Posterior cingulate gyrus (tissue), 11 donors: ENCODE results near the gene TNRC18.

ENCODE experiments used
- DNase-seq, 10 donors: peaks; one replicate each; pipeline versions ENCODE4 v3.0.0 to v3.0.0-alpha.2; 2020 to 2021; ENCODE audit warnings: mixed read lengths in 3 of 10
- intact Hi-C: fragments of 100-400 bp; cut with DNase I; formaldehyde crosslinking; loops from one replicate; pipeline ENCODE4 v1.15.1; 2023

The TNRC18 gene

GRCh38 chr7:5430612-5430947 is 6.9 kb upstream of the TNRC18 start:
- DNase-seq = no peak
- intact Hi-C loops = no loop called here

DNA sequence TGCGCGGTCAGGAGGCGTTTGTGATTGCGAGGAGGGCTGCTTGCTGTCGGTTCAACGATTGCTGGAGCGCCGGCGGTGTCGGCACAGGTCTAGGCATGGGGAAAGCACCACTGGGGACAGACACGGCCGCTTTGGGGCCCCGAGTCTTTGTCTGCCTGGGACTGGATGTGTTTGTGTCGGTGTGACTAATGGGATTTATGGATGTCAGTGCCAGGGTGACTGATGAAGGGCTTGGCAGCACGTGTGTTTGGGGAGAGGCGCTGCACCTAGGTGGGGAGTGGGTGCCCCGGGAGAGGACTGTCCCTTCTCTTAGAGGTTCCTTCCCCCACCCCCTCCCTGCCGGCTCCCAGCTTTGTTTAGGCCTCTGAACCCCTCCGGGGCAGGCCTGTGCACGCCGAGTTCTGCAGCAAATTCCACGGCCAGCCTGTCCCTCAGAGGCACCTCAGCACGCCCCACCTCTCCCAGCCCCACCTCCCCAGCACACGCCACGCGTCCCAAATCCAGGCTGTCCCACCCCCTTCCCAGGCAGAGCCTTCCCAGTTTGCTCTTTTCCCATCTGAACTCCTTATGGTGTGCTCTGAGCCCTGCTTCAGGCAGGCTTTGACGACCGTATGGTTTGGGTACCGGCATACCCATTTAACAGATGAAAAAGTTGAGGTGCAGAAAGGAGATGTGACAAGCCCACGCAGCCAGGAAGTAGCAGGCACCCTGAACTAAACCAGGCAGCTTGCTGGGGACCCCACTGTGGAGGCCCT is 6.4 kb upstream of the TNRC18 start:
- intact Hi-C loops = no loop called here
- DNase-seq = peak in 6 of 10 donors; percentile 30 to 93 (median 70)

DNA sequence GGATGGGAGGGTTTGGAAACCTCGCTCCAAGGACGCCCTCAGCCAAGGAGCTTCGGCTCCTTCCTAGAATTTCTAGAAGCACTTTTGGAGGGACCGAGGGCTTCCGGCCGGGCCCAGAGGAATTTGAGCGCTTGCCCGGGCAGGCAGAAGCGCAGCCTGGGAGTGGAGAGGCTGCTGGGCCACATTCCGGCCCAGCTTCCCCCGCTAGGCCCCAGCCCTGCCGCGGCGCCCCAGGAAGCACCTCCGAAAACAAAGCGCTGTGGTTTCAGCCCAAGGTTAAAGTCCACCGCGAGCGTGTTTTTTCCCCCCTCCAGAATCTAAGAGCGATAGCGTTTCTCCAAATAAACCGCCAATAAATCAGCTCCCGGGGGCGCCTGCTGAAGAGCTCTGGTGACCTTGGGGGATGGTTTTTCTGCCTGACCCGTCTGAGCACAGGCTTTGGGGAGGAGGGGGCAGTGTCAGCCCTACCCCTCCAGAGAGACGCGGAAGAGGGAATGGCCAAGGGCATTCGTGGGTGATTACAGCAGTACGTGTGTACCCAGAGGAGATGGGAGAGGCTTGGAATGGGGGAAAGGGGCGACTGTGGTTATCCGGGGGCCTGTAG is 5.7 kb upstream of the TNRC18 start:
- intact Hi-C loops = no loop called here
- DNase-seq = peak in 2 of 10 donors; percentile 26 to 89

DNA sequence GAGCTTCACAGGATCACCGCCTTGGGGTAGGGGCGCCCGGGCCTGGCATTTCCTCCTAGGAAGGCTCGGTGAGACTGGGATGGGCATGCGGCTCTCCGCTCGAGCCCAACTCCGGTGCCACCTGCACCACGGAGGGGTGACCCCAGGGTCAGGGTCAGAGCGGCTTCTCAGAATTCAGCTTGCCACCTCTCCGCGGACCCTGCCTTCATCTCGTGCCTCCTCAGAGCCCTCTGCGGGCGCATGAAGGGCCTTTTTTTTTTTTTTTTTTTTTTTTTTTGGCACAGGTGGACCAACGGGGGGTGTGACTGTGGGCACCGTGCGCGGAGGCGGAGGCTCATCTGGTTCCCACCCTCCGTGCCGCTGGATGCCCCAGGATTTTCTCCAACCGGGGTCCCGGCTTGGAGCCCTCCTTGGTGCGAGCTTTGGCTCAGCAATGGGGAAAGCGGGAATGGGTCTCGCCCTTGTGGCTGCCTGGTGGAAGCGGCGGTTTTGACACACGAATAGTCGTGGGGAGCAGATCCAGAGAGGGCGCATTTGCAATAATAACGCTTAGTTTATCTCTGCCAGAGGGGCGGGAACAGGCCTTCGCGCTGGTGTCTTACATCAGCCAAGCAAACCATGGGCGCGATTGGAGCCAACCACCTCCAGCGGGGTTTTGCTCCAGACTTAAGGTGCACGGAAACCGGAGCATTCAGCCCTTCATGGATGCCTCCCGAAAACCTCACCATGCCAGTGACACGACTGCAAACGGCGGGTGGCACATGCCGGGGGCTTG is 5.0 kb upstream of the TNRC18 start:
- peak in 9 of 10 donors; percentile 61 to 96 (median 76) for DNase-seq
- intact Hi-C loops = no loop called here

GRCh38 chr7:5426226-5426475 is 2.5 kb upstream of the TNRC18 start:
- intact Hi-C loops = no loop called here
- no peak for DNase-seq

DNA sequence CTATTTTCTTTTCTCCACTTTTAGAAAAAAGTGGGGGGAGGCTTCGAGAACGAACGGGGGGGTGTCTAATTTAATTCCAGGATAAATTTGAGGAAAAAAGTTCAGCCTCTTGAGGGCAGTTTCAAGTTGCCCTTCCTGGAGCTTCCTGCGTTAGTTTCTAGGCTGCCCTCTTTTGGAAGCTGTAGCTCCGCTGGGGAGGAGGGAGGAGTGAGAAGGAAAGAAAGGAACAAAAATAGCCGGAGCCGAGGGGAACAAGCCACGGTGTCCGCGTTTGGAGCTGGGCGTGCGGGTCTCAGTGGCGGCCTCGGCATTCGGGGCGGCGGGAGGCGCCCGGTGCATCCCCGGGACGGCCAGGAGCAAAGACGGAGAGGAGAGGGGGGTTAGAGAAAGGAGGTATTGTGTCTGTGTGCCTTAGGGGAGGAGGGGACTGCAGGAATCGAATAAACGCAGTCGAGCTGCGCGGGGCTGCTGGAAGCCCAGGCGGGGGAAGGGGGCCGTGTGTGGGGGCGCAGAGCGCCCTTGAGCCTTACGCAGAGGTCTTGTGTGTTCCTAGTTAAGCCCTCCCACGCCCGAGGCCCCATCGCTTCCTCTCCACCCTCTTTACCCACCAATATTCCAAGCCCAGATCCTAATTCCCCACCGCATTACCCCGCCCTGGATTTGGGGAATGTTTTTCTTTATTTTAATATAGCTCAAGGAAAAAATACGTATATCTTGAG is 2.0 kb upstream of the TNRC18 start:
- DNase-seq = peak; percentile 61 to 95 (median 70)
- intact Hi-C loops = no loop called here

DNA sequence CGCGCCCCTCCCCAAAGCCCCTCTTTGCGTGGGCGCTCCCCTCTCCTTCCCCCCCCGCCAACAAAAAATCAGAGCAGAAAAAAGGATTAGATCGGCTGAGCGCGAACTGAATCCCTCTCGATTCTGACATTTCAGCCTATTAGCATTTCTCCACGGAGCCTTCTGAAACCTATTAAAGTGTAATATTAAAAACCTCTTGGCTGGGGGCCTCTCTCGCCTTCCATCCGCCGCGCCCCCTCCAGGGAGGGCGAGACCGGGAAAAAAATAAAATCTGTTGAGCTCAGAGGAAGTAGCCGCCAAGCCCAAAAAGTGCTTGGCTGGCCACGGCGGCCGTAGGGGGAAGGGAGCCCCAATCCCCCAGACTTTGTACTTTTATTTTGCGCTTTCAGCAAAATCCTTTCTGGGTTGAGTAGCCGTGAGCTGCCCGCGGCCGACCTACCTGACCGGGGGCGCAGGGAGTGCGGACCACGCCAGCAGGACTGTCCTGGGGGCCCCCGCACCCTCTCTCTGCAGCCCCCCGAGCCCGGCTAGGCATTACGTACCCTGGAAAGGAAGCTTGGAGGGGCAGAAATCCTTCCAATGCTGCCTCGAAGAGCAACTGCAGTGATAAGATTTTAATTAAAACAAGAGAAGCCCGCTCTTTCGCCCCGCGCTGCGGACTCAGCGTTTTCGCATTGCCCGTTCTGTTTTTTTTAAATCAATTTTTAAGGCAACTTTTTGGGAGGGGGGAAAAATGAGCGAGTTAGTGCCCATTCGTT is 1.3 kb upstream of the TNRC18 start:
- intact Hi-C loops = no loop called here
- peak in 3 of 10 donors; percentile 38 to 85 (median 39) for DNase-seq

DNA sequence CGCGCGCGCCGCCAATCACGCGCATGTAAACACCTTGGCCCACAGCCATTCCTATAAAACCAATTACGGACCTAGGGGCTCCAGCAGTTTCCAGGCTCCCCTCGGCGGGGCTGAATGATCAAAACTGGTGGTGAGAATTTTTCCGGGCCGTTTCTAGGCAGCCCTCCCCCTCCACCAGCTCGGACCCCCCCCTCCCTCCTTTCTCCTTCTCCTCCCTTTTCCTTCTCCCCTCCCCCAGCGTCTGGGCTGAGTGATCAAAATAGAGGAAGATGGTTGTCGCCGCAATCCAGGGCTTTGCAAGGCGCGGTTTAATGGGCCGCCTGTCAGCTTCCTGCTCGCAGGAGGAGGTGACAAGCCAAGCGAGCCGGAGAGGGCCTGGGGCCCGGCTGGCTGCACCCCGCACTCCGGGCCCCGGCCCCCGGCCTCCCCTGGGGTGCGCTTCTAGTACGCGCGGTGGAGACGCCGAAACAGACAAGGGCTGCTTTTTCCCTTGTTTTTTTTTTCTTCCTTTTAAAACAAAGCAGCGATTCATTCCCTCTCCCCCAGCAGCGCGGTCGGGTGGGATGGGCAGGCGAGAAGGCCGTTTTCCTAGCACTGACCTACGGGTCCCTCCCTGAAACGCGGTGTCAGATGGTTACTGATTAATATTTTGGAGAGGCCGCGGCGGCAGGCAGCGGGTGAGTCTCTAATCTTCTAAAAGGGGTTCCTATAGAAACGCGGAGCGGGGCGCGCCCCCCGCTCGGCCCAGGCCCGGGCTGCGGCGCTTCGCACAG is 528 bp upstream of the TNRC18 start:
- DNase-seq = peak; percentile 88 to 99 (median 91)
- intact Hi-C loops = no loop called here

DNA sequence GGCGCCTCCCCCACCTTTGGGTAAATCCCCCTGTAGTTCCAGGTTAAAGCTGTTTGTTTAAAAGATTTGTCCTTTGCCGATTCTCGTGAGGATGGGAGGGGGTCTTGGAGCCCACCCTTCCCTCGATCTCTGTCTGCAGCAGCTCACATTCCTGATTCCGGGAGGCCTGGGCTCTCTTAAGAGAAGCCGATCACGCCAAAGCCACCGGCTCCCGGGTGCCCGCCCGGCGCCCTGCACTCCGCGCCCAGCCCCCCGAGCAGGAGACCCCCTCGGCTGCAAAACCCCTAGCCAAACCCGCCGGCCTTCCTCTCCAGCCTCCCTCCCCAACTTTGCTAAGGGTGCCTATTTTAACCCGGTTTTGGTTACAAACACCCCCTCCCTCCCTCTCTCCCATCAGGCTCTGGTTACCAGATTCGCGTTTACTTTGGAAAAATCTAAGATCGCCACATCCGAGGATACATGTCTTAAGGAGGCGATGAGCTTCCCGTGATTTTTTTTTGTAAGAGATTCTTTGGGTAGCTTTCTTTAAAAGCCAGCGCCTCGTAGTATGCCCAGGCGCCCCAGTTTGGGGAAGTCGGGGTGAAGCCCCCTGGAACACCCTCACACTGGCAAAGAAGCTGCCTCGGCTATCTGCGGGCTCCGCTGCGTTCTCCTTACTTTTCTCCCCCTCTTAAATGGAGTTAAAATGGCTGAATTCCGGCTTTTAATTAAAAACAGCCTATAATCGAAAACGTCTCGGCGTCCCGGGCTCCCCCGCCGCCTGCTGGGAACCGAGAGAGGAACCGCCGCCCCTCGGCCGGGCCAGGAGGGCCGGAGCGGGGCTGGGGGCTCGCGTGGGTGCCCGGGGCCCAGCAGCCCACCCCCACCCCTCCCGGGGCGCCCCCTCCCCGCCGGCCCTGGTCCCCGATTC is 983 bp downstream of the TNRC18 start:
- peak in 3 of 10 donors; percentile 13 to 82 (median 23) for DNase-seq
- intact Hi-C loops = no loop called here

- intact Hi-C loops = no loop called here
Measured at GRCh38 chr7:5421714-5422395, 1.8 kb downstream of the TNRC18 start.

GRCh38 chr7:5420881-5421713 is 2.5 kb downstream of the TNRC18 start:
- DNase-seq = peak in 3 of 10 donors; percentile 22 to 90 (median 55)
- intact Hi-C loops = no loop called here

More at GRCh38 chr7:5421714-5422395, 1.8 kb downstream of the TNRC18 start:
- DNase-seq = peak in 5 of 10 donors; percentile 20 to 86 (median 44)

- intact Hi-C loops = no loop called here
- DNase-seq = peak in 6 of 10 donors; percentile 28 to 91 (median 48)
Measured at GRCh38 chr7:5420067-5420880, 3.4 kb downstream of the TNRC18 start.

DNA sequence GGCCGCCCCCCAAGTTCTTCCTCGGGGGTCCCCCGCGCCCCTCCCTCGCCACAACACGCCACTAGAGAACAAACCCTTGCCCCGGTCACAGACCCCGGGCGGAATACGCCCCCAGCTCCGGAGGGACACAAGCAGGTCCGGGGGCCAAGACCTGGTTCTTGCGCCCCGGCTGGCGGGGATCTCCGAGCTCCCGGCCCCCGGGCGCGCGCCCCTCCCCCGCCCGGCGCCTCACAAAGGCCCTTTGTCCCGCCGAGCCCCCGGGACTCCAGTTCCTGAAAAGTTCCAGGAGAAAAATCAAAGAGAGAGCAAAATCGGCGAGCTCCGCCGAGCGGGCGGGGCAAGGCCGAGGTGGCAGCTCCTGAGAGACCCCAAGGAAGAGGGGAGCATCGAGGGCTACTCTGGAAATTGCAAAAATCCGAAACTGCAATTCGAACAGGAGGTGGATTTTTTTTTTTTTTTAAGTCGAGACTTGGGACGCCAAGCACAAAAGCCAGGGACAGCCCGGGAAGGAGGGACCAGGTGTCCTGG is 4.0 kb downstream of the TNRC18 start:
- DNase-seq = peak in 7 of 10 donors; percentile 26 to 90 (median 37)
- intact Hi-C loops = no loop called here

- intact Hi-C loops = no loop called here
- DNase-seq = no peak
Measured at GRCh38 chr7:5418285-5418582, 5.4 kb downstream of the TNRC18 start.

DNA sequence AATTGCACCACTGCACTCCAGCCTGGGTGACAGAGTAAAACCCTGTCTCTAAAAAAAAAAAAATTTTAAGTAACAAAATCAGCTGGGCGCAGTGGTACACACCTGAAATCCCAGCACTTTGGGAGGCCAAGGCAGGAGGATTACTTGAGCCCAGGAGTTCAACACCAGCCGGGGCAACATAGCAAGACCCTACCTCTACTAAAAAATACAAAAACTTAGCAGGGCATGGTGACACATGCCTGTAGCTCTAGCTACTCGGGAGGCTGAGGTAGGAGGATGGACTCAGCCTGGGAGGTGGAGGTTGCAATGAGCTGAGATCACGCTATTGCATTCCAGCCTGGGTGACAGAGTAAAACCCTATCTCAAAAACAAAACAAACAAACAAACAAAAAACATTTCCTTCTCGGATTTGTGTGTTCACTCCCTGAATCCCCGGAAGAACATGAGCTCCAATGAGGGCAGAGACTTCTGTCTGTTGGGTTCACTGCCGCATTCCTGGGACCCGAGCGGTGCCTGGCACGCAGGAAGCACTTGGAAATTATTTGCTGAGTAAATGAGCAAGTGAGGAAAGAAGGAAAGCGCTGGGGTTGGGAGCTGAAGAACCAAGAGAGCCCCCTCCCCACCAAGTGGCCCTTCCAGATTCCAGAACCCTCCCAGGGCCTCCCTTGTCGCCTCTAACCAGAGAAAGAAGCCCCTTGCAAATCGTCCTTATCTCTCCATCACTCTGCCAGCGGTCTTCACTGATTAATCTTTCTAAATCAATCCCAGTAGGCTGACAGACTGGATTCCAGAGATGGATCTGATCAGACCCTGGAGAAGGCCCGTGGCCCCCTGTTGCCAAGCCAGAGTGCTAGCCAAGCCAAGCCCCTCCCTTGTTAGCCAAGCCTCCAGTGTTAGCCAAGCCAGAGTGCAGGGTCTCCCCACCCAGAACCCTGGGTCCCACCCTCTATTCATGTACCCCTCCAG is 6.2 kb downstream of the TNRC18 start:
- no peak for DNase-seq
- intact Hi-C loops = no loop called here
